Esophagus squamous epithelium (tissue), 4 donors: ENCODE measurements around the gene ICE2.

ENCODE experiments used
- POLR2A ChIP-seq, 4 donors: fragments of 450-650 bp; IDR thresholded peaks; one replicate each; pipeline ENCODE4 v1.6.1; 2017; ENCODE audit warnings: antibody characterized with exemption in 4 of 4, mild to moderate bottlenecking in 4 of 4, moderate library complexity in 3 of 4
- TF ChIP-seq, protein P1 (sequence below), 6 experiments: fragments of 450-650 bp in 4 of 6; fragments of 200-600 bp in 2 of 6; sonication (generic) in 2 of 6; IDR thresholded peaks; one replicate each; pipeline ENCODE4 v1.5.1; 2016 to 2019; ENCODE audit warnings: antibody characterized with exemption in 6 of 6, mild to moderate bottlenecking in 4 of 6, moderate library complexity in 4 of 6

GRCh38 chr15:60458721-60459120, 20.2 kb downstream of the ICE2 start:
- TF ChIP-seq, protein P1, sequence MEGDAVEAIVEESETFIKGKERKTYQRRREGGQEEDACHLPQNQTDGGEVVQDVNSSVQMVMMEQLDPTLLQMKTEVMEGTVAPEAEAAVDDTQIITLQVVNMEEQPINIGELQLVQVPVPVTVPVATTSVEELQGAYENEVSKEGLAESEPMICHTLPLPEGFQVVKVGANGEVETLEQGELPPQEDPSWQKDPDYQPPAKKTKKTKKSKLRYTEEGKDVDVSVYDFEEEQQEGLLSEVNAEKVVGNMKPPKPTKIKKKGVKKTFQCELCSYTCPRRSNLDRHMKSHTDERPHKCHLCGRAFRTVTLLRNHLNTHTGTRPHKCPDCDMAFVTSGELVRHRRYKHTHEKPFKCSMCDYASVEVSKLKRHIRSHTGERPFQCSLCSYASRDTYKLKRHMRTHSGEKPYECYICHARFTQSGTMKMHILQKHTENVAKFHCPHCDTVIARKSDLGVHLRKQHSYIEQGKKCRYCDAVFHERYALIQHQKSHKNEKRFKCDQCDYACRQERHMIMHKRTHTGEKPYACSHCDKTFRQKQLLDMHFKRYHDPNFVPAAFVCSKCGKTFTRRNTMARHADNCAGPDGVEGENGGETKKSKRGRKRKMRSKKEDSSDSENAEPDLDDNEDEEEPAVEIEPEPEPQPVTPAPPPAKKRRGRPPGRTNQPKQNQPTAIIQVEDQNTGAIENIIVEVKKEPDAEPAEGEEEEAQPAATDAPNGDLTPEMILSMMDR (IDR thresholded peaks at IDR 0.05), result no peak
- TF ChIP-seq POLR2A (IDR thresholded peaks at IDR 0.05), result no peak
